ENCODE results near the gene PDE6A. TPM values are rescaled to one million over a fixed set of nuclear protein-coding genes. Genes with fewer than 3 reads are reported as not detected.
"Not testable (repeated sequence)": the region's sequence is repeated elsewhere in the genome, so short reads cannot be mapped to it uniquely, and the experiment has no call there.

PDE6A gene
- total and polyA plus RNA-seq, 5 experiments from 2014 or later, result not detected

DNA sequence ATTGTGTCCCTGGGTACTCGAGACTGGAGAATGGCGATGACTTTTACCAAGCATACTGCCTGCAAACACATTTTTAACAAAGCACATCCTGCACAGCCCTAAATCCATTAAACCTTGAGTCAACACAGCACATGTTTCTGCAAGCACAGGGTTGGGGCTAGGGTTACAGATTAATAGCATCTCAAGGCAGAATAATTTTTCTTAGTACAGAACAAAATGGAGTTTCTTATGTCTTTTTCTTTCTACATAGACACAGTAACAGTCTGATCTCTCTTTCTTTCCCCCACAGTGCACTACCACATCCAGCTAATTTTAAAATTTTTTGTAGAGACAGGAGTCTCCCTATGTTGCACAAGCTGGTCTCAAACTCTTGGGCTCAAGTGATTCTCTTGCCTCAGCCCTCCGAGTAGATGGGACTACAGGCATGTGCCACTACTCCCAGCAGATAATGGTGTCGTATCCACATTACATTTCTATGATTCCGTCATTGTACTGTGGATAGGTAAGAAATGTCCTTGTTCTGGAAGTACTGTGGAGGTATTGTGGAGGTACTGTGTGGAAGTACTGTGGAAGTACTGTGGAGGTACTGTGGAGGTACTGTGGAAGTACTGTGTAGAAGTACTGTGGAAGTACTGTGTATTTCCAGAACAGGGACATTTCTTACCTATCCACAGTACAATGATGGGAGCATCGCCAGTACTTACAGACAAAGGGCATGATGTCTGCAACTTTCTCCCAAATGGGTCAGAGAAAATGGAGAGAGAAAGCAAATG lies 1.2 kb downstream of the PDE6A start:
- H3K4me1 Mint-ChIP-seq, DNase-seq, H3K36me3 Mint-ChIP-seq, H3K4me3 Mint-ChIP-seq, H3K27me3 Mint-ChIP-seq, H3K9me3 Mint-ChIP-seq, H3K27ac Mint-ChIP-seq, ATAC-seq, POLR2A ChIA-PET: not testable (repeated sequence)

DNA sequence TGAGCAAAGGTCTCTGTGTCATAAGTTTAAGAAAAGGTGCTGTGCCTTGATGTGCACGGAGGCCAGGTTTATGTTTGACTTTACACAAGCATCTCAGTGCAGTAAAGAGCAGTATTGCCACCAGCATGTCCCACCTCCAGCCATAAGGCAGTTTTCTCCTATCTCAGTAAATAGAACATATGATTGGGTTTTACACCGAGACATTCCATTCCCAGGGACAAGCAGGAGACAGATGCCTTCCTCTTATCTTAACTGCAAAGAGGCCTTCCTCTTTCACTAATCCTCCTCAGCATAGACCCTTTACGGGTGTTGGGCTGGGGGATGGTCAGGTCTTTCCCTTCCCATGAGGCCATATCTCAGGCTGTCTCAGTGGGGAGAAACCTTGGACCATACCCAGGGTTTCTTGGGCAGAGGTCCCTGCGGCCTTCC lies 1.8 kb downstream of the PDE6A start:
- H3K9me3 Mint-ChIP-seq, H3K4me1 Mint-ChIP-seq, H3K36me3 Mint-ChIP-seq, H3K27ac Mint-ChIP-seq, H3K27me3 Mint-ChIP-seq, ATAC-seq, H3K4me3 Mint-ChIP-seq, POLR2A ChIA-PET, DNase-seq: not testable (repeated sequence)

DNA sequence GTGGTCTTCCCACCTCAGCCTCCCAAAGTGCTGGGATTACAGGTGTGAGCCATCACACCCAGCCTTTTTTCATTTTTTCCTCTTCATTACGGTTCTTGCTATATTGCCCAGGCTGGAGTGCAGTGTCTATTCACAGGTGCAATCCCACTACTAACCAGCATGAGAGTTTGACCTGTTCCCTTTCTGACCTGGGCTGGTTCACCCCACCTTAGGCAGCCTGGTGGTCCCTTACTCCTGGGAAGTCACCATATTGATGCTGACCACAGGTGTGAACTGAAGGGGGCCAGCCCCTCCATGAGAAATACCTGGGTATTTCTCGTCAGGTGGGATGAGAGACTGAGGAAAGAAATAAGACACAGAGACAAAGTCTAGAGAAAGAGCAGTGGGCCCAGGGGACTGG lies 2.4 kb downstream of the PDE6A start:
- H3K27me3 Mint-ChIP-seq, result peaks cover 0 to 3% (median 0%) of the 10 kb centered on the region in 5 donors
- no peak overlapping the region for H3K27ac Mint-ChIP-seq
- no peaks in the 10 kb centered on the region for H3K9me3 Mint-ChIP-seq
- DNase-seq, result no peak
- H3K4me1 Mint-ChIP-seq, result no peaks in the 10 kb centered on the region
- no peaks in the 10 kb centered on the region for H3K36me3 Mint-ChIP-seq
- ATAC-seq, result no peak
- no peak overlapping the region for H3K4me3 Mint-ChIP-seq
- POLR2A ChIA-PET, result no interaction called here

DNA sequence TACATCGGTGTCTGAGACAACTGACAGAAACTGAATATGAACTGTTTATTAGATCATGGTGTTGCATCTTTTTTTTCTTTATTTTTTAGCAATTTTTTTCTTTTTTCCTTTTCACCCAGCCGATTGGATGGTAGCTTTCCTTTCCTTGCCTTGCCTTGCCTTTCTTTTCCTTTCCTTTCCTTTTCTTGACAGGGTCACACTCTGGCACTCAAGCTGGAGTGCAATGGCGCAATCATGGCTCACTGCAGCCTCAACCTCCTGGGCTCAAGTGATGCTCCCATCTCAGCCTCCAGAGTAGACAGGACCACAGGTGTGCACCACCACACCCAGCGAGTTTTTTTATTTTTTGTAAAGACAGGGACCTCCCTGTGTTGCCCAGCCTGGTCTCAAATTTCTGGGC lies 2.8 kb downstream of the PDE6A start:
- H3K4me3 Mint-ChIP-seq, result no peak overlapping the region

DNA sequence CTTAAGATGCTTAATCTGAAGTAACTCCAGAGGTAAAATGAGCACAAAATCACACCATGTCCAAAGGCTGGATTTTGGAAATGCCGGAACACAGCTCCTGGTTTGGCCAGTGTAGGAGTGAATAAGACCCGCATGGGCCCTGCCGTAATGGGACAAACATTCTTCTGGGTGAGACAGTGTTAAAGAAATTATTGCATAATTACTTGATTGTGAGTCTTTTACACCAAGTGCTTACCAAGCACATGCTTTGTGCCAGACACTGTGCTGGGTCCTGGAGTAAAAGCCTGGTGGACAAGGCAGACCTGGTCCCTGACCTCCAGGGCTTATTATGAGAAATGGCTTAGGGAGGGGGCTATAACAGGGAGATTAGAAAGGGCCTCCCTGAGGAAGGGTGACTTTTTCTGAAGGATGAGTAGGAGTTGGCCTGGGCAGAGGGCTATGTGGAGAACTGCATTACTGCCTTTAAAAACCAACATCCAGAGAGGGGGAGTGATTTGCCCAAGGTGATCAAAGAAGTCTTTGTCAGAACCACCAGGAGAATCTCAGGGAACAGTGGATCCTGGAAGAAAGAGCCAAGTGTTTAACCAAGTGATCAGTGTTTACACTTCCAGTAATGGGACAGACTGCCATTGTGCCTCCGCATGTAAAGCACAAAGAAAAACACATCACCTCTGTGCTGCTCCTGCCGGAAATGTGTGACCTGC lies 3.5 kb downstream of the PDE6A start:
- DNase-seq (no peak), ATAC-seq (no peak)
- peaks cover 0 to 4% (median 0%) of the 10 kb centered on the region in 5 donors for H3K27me3 Mint-ChIP-seq
- no peaks in the 10 kb centered on the region for H3K9me3 Mint-ChIP-seq
- H3K4me3 Mint-ChIP-seq, result peak overlapping the region in 1 of 10 donors; percentile 10
- no peaks in the 10 kb centered on the region for H3K4me1 Mint-ChIP-seq
- POLR2A ChIA-PET, result no interaction called here
- H3K27ac Mint-ChIP-seq, result no peak overlapping the region
- H3K36me3 Mint-ChIP-seq, result no peaks in the 10 kb centered on the region

More for the DNA sequence above, 2.8 kb downstream of the PDE6A start:
- Mint-ChIP-seq H3K27ac (peak overlapping the region in 1 of 10 donors; percentile 49), H3K36me3 (no peaks in the 10 kb centered on the region), H3K27me3 (peaks cover 0 to 4% (median 0%) of the 10 kb centered on the region in 5 donors), H3K9me3 (no peaks in the 10 kb centered on the region), H3K4me1 (no peaks in the 10 kb centered on the region)
- POLR2A ChIA-PET, result no interaction called here
- ATAC-seq (no peak), DNase-seq (no peak)

DNA sequence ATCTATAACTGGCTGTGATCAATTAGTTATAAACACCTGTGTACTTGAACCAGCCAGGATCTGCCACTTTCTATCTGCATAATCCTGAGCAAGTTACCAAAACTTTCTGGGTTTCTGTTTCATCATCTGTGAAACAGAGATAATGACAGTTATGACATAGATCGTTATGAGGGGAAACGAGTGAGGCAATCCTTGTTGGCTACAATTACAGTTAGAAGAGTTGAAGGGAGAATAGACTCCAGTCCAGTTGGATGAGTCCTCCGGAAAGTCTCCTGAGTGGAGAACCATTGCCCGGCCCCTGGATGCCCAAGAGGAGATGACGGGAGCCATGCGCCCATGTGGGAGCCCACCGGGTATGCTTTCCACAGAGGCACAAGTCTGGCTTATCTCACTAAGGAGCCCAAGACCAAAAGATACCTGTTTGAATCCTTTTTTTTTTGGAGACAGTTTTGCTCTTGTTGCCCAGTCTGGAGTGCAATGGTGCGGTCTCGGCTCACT lies 4.5 kb downstream of the PDE6A start:
- Mint-ChIP-seq H3K27me3 (peaks cover 0 to 4% (median 2%) of the 10 kb centered on the region in 5 donors), H3K27ac (no peak overlapping the region), H3K9me3 (no peaks in the 10 kb centered on the region), H3K4me3 (no peak overlapping the region), H3K4me1 (no peaks in the 10 kb centered on the region), H3K36me3 (no peaks in the 10 kb centered on the region)
- DNase-seq (no peak), ATAC-seq (no peak)
- POLR2A ChIA-PET, result no interaction called here

- no peak for ATAC-seq
Measured at GRCh38 chr5:149939546-149939945, 5.0 kb downstream of the PDE6A start.

GRCh38 chr5:149938791-149939358 lies 5.7 kb downstream of the PDE6A start:
- no peaks in the 10 kb centered on the region for H3K4me1 Mint-ChIP-seq

More at GRCh38 chr5:149939546-149939945, 5.0 kb downstream of the PDE6A start:
- no peaks in the 10 kb centered on the region for H3K36me3 Mint-ChIP-seq
- no peak overlapping the region for H3K4me3 Mint-ChIP-seq
- H3K27me3 Mint-ChIP-seq, result peaks cover 2 to 8% (median 3%) of the 10 kb centered on the region in 5 donors
- POLR2A ChIA-PET, result no interaction called here
- no peaks in the 10 kb centered on the region for H3K4me1 Mint-ChIP-seq
- no peak for DNase-seq
- no peak overlapping the region for H3K27ac Mint-ChIP-seq
- H3K9me3 Mint-ChIP-seq, result no peaks in the 10 kb centered on the region

DNA sequence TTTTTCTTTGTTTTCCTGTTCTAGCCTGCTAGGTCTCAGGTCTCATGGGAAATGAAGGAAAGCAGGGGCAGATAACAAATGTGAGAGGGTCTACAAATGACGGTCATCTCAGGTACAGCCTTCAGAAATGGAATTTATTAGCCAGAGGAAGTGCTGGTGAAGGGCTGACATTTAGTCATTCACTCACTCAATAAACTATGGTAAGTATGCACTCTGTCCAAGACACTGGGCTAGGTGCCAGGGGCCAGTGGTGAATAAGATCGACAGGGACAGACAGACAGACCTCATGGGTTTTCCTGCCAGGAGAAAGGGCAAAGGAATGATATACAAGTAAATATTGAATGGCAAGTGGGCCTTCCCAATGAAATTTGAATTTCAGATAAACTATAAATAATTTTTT lies 6.3 kb downstream of the PDE6A start:
- no peak overlapping the region for H3K4me3 Mint-ChIP-seq
- no peaks in the 10 kb centered on the region for H3K9me3 Mint-ChIP-seq
- no peak overlapping the region for H3K27ac Mint-ChIP-seq
- ATAC-seq (no peak), DNase-seq (no peak)
- no peaks in the 10 kb centered on the region for H3K36me3 Mint-ChIP-seq
- H3K27me3 Mint-ChIP-seq, result peaks cover 2 to 13% (median 4%) of the 10 kb centered on the region in 5 donors
- POLR2A ChIA-PET, result no interaction called here
- no peaks in the 10 kb centered on the region for H3K4me1 Mint-ChIP-seq

More at GRCh38 chr5:149938791-149939358, 5.7 kb downstream of the PDE6A start:
- no peak overlapping the region for H3K27ac Mint-ChIP-seq
- ATAC-seq (no peak), DNase-seq (no peak)
- no peaks in the 10 kb centered on the region for H3K36me3 Mint-ChIP-seq
- no peaks in the 10 kb centered on the region for H3K9me3 Mint-ChIP-seq
- POLR2A ChIA-PET, result no interaction called here
- no peak overlapping the region for H3K4me3 Mint-ChIP-seq
- H3K27me3 Mint-ChIP-seq, result peaks cover 2 to 13% (median 4%) of the 10 kb centered on the region in 5 donors

- H3K27ac Mint-ChIP-seq, result no peak overlapping the region
- no peaks in the 10 kb centered on the region for H3K9me3 Mint-ChIP-seq
- no peak for ATAC-seq
Measured at GRCh38 chr5:149937610-149938009, 7.0 kb downstream of the PDE6A start.

DNA sequence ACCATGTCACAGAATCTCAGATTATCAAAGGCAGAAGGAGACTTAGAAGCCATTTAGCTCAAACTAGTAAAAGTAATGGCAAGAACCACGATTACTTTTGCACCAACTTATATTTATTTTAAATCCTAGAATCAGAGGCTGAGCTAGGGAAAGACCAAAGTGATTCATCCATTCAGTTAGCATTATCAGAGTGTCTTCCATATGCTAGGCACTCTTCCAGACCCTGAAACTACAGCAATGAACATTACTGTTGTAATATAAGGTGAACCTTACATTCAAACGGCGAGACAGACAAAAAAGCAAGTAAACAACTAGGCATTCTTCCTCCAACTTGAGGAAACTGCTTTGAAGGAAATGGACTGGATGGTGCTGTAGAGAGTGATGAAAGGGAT lies 7.9 kb downstream of the PDE6A start:
- Mint-ChIP-seq H3K4me3 (no peak overlapping the region), H3K27ac (no peak overlapping the region), H3K4me1 (no peaks in the 10 kb centered on the region), H3K36me3 (no peaks in the 10 kb centered on the region), H3K9me3 (no peaks in the 10 kb centered on the region), H3K27me3 (peaks cover 9 to 16% (median 10%) of the 10 kb centered on the region in 5 donors)
- POLR2A ChIA-PET, result no interaction called here
- ATAC-seq (no peak), DNase-seq (no peak)

More at GRCh38 chr5:149937610-149938009, 7.0 kb downstream of the PDE6A start:
- Mint-ChIP-seq H3K4me3 (no peak overlapping the region), H3K36me3 (no peaks in the 10 kb centered on the region), H3K27me3 (peaks cover 2 to 13% (median 4%) of the 10 kb centered on the region in 5 donors), H3K4me1 (no peaks in the 10 kb centered on the region)
- POLR2A ChIA-PET, result no interaction called here
- DNase-seq, result no peak

DNA sequence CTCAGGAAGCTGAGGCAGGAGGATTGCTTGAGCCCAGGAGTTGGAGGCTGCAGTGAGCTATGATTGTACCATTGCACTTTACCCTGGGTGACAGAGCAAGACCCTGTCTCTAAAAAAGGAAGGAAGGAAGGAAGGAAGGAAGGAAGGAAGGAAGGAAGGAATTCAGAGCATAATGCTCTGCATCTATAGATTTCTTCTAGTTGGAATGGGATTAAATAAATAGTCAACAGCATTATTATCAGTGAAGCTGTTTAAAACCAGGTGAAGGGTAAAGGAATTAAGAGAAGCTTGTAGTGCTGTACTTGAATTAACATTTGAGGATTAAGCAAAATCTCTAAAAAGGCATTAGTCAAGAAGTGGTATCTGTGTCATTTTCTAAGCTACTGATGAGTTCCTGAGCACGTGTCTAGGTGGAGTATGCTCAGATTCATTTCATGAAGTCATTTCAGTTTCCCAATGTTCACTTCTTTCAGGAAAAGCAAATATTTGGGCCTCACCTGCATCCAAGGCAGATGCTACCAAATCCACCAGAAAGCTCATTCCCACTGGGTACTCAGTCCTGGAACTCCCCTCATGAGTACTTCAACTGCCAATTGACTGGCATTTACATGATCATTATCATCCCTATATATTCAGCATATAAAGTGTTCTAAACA lies 8.4 kb downstream of the PDE6A start:
- H3K9me3 Mint-ChIP-seq, result no peaks in the 10 kb centered on the region
- DNase-seq (no peak), ATAC-seq (no peak)
- H3K27me3 Mint-ChIP-seq, result peaks cover 10 to 19% (median 13%) of the 10 kb centered on the region in 5 donors
- H3K27ac Mint-ChIP-seq, result no peak overlapping the region
- H3K4me3 Mint-ChIP-seq, result no peak overlapping the region
- H3K36me3 Mint-ChIP-seq, result no peaks in the 10 kb centered on the region
- POLR2A ChIA-PET, result interaction anchor here (0.6 kb wide), 1 partner anchor 15 kb away, joined by 3 read pairs; no protein-coding TSS in a partner anchor
- no peaks in the 10 kb centered on the region for H3K4me1 Mint-ChIP-seq

Measured in naive thymus-derived CD8-positive, alpha-beta T cell (primary cell).